SU-DHL-6 (cell line): ENCODE measurements around the gene ARHGDIB.

Experiments
- CTCF ChIP-seq: fragments of 200-600 bp; sonication (generic); IDR thresholded peaks from one replicate; pipeline ENCODE4 v1.5.1; 2017; ENCODE audit warnings: antibody characterized with exemption, mild to moderate bottlenecking, low read length, moderate library complexity; ENCODE audit not compliant: insufficient read depth, poor library complexity, severe bottlenecking
- EZH2phosphoT487 ChIP-seq: fragments of 200-600 bp; sonication (generic), shearing (Covaris generic); conservative IDR thresholded peaks from 2 replicates; pipeline ENCODE4 v1.6.1; 2018; ENCODE audit warnings: mild to moderate bottlenecking, antibody characterized with exemption, low read length, moderate library complexity, mixed read lengths

GRCh38 chr12:14921218-14921617 lies 40.2 kb downstream of the ARHGDIB start:
- TF ChIP-seq CTCF, result no peak
- TF ChIP-seq EZH2phosphoT487, result no peak
